ENCODE data around the gene GCGR. TPM values are rescaled to one million over a fixed set of nuclear protein-coding genes. Genes with fewer than 3 reads are reported as not detected.

The GCGR gene
- total RNA-seq, 1 experiment from 2014 or later, result 1.6 TPM

- TF ChIP-seq POLR2AphosphoS5 (IDR thresholded peaks at IDR 0.05; ENCODE audit: low read depth, low read length), result no peak
- TF ChIP-seq, protein P1, sequence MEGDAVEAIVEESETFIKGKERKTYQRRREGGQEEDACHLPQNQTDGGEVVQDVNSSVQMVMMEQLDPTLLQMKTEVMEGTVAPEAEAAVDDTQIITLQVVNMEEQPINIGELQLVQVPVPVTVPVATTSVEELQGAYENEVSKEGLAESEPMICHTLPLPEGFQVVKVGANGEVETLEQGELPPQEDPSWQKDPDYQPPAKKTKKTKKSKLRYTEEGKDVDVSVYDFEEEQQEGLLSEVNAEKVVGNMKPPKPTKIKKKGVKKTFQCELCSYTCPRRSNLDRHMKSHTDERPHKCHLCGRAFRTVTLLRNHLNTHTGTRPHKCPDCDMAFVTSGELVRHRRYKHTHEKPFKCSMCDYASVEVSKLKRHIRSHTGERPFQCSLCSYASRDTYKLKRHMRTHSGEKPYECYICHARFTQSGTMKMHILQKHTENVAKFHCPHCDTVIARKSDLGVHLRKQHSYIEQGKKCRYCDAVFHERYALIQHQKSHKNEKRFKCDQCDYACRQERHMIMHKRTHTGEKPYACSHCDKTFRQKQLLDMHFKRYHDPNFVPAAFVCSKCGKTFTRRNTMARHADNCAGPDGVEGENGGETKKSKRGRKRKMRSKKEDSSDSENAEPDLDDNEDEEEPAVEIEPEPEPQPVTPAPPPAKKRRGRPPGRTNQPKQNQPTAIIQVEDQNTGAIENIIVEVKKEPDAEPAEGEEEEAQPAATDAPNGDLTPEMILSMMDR (IDR thresholded peaks at IDR 0.05), result no peak
- TF ChIP-seq, protein P2, sequence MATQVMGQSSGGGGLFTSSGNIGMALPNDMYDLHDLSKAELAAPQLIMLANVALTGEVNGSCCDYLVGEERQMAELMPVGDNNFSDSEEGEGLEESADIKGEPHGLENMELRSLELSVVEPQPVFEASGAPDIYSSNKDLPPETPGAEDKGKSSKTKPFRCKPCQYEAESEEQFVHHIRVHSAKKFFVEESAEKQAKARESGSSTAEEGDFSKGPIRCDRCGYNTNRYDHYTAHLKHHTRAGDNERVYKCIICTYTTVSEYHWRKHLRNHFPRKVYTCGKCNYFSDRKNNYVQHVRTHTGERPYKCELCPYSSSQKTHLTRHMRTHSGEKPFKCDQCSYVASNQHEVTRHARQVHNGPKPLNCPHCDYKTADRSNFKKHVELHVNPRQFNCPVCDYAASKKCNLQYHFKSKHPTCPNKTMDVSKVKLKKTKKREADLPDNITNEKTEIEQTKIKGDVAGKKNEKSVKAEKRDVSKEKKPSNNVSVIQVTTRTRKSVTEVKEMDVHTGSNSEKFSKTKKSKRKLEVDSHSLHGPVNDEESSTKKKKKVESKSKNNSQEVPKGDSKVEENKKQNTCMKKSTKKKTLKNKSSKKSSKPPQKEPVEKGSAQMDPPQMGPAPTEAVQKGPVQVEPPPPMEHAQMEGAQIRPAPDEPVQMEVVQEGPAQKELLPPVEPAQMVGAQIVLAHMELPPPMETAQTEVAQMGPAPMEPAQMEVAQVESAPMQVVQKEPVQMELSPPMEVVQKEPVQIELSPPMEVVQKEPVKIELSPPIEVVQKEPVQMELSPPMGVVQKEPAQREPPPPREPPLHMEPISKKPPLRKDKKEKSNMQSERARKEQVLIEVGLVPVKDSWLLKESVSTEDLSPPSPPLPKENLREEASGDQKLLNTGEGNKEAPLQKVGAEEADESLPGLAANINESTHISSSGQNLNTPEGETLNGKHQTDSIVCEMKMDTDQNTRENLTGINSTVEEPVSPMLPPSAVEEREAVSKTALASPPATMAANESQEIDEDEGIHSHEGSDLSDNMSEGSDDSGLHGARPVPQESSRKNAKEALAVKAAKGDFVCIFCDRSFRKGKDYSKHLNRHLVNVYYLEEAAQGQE (IDR thresholded peaks at IDR 0.05; ENCODE audit: insufficient read depth in 1 of 2, low read depth in 2 of 2, low read length in 1 of 2), result no peak
- ChIA-PET CTCF (no interaction called here), POLR2A (no interaction called here)
- Histone ChIP-seq H3K27ac (ENCODE audit: low read length) (no peak overlapping the region), H3K9me3 (ENCODE audit: control insufficient read depth, insufficient read depth, low read depth, low read length) (no peaks in the 10 kb centered on the region), H3K4me3 (ENCODE audit: low read depth in 2 of 2, low read length in 2 of 2) (no peak overlapping the region), H3K27me3 (ENCODE audit: control insufficient read depth, insufficient read depth, low read length) (no peaks in the 10 kb centered on the region), H3K4me1 (ENCODE audit: control insufficient read depth, insufficient read depth, low read length) (no peaks in the 10 kb centered on the region), H3K36me3 (ENCODE audit: control insufficient read depth, insufficient read depth, low read length) (peaks cover 5% of the 10 kb centered on the region)
- DNase-seq (ENCODE audit: low read depth, low spot score) (no peak), ATAC-seq (no peak)
- BruUV-seq (replicated peaks), result no TSS peak
- in situ Hi-C loops (cut with HindIII; ENCODE audit: low pct_unique_long_range_greater_than_20kb, low sequenced_read_pairs) (no loop called here), intact Hi-C loops (cut with micrococcal nuclease; ENCODE audit: unreplicated experiment) (no loop called here)
Measured at GRCh38 chr17:81849457-81849856, 45.5 kb downstream of the GCGR start.

GRCh38 chr17:81851423-81851822, 47.5 kb downstream of the GCGR start:
- ChIA-PET POLR2A (no interaction called here), CTCF (no interaction called here)
- H3K4me3 ChIP-seq (ENCODE audit: low read depth in 2 of 2, low read length in 2 of 2), result no peak overlapping the region
- intact Hi-C loops (cut with micrococcal nuclease; ENCODE audit: unreplicated experiment), result no loop called here
- no peaks in the 10 kb centered on the region for H3K4me1 ChIP-seq (ENCODE audit: control insufficient read depth, insufficient read depth, low read length)
- BruUV-seq (replicated peaks), result no TSS peak
- no peaks in the 10 kb centered on the region; the same call in 1 of the 2 replicates for H3K36me3 ChIP-seq (ENCODE audit: control insufficient read depth, insufficient read depth, low read length)
- TF ChIP-seq TCF7L2 (IDR thresholded peaks at IDR 0.05; ENCODE audit: low read depth, low read length) (no peak), POLR2AphosphoS5 (IDR thresholded peaks at IDR 0.05; ENCODE audit: low read depth, low read length) (no peak), SIN3A (IDR thresholded peaks at IDR 0.05; ENCODE audit: borderline replicate concordance, insufficient read depth, low read depth, low read length) (no peak)
- TF ChIP-seq, protein P2 (IDR thresholded peaks at IDR 0.05; ENCODE audit: insufficient read depth in 1 of 2, low read depth in 2 of 2, low read length in 1 of 2), result no peak
- TF ChIP-seq, protein P1 (IDR thresholded peaks at IDR 0.05), result no peak
- no peak for ATAC-seq
- DNase-seq (ENCODE audit: low read depth, low spot score), result no peak
- no peaks in the 10 kb centered on the region for H3K9me3 ChIP-seq (ENCODE audit: control insufficient read depth, insufficient read depth, low read depth, low read length)
- in situ Hi-C loops (cut with HindIII; ENCODE audit: low pct_unique_long_range_greater_than_20kb, low sequenced_read_pairs), result no loop called here
- no peaks in the 10 kb centered on the region for H3K27me3 ChIP-seq (ENCODE audit: control insufficient read depth, insufficient read depth, low read length)
- no peak overlapping the region for H3K27ac ChIP-seq (ENCODE audit: low read length)

Data from Panc1 (cell line).